HG03520 (cell line): ENCODE results near the gene GNPTG.

ENCODE experiments used
- ATAC-seq: cut with Tn5 transposase; IDR thresholded peaks from one replicate; pipeline ENCODE4 v1.9.1; 2021; ENCODE audit warnings: mild to moderate bottlenecking, moderate library complexity; ENCODE audit not compliant: unreplicated experiment

Gene GNPTG

GRCh38 chr16:1346422-1347285 is 5.1 kb upstream of the GNPTG start:
- ATAC-seq = no peak

GRCh38 chr16:1347286-1347855 is 4.4 kb upstream of the GNPTG start:
- ATAC-seq = no peak

- no peak for ATAC-seq
These were observed 3.8 kb upstream of the GNPTG start for GRCh38 chr16:1347962-1348361.

- no peak for ATAC-seq
These were observed 3.3 kb upstream of the GNPTG start for GRCh38 chr16:1348441-1348840.

- no peak for ATAC-seq
These were observed 2.8 kb upstream of the GNPTG start for GRCh38 chr16:1348926-1349325.

- ATAC-seq = no peak
These were observed 2.4 kb upstream of the GNPTG start for GRCh38 chr16:1349351-1349750.

- no peak for ATAC-seq
These were observed 1.8 kb upstream of the GNPTG start for GRCh38 chr16:1349951-1350350.

GRCh38 chr16:1350691-1351090 is 1.0 kb upstream of the GNPTG start:
- no peak for ATAC-seq

GRCh38 chr16:1351215-1351581 is 533 bp upstream of the GNPTG start:
- peak; percentile 18 for ATAC-seq

- ATAC-seq = no peak
These were observed 3.2 kb downstream of the GNPTG start for GRCh38 chr16:1354815-1355540.

- ATAC-seq = no peak
These were observed 3.9 kb downstream of the GNPTG start for GRCh38 chr16:1355591-1355990.

- no peak for ATAC-seq
These were observed 4.5 kb downstream of the GNPTG start for GRCh38 chr16:1356061-1356900.

GRCh38 chr16:1357906-1358566 is 6.3 kb downstream of the GNPTG start:
- ATAC-seq = no peak

GRCh38 chr16:1361685-1362360 is 10.1 kb downstream of the GNPTG start:
- ATAC-seq = no peak

GRCh38 chr16:1362807-1363206 is 11.1 kb downstream of the GNPTG start:
- no peak for ATAC-seq

GRCh38 chr16:1363501-1364041 is 11.8 kb downstream of the GNPTG start:
- ATAC-seq = no peak

- ATAC-seq = no peak
These were observed 12.8 kb downstream of the GNPTG start for GRCh38 chr16:1364510-1364909.

GRCh38 chr16:1366060-1366711 is 14.5 kb downstream of the GNPTG start:
- no peak for ATAC-seq

GRCh38 chr16:1366712-1367299 is 15.1 kb downstream of the GNPTG start:
- ATAC-seq = no peak
